IMR-90 (cell line): ENCODE measurements around the gene ZNF518A. TPM values are rescaled to one million over a fixed set of nuclear protein-coding genes. Genes with fewer than 3 reads are reported as not detected.

ENCODE experiments used
- ATAC-seq: fragments of 200-7000 bp; cut with Tn5 transposase; 2 replicates; pipeline ENCODE4 v1.9.1; 2020; ENCODE audit warnings: low read depth, mild to moderate bottlenecking, moderate library complexity
- BruUV-seq: library from RNA; stranded (reverse); fragments of 400-500 nt; replicated peaks from 2 replicates; lab custom pipeline; 2021; lab: Mats Ljungman, UMichigan
- CTCF ChIA-PET: fragments of 300-600 bp; formaldehyde crosslinking; extraction: SDS; loops from one replicate; lab custom pipeline; 2021; ENCODE audit warnings: antibody characterized with exemption; lab: Yijun Ruan, JAX
- POLR2A ChIA-PET: fragments of 300-600 bp; sonication (Branson Sonifier 250); formaldehyde crosslinking; loops from one replicate; lab custom pipeline; 2022; ENCODE audit warnings: antibody characterized with exemption; ENCODE audit not compliant: unreplicated experiment; lab: Charles Lee
- DNase-seq: peaks from one replicate; pipeline ENCODE4 v3.0.0; 2013
- H2AFZ ChIP-seq: replicated peaks from 2 replicates; pipeline ENCODE3; 2013; ENCODE audit warnings: low read length, mild to moderate bottlenecking; ENCODE audit not compliant: poor library complexity
- H2AK5ac ChIP-seq: 2 replicates; pipeline ENCODE4 v1.6.1; 2013; ENCODE audit warnings: low read depth, low read length, inconsistent platforms
- H2AK9ac ChIP-seq: replicated peaks from 2 replicates; pipeline ENCODE3; 2013; ENCODE audit warnings: mild to moderate bottlenecking, low read depth, low read length, moderate library complexity; ENCODE audit not compliant: poor library complexity
- H2BK120ac ChIP-seq: 2 replicates; pipeline ENCODE4 v1.6.1; 2013; ENCODE audit warnings: low read depth, low read length, inconsistent platforms
- H2BK15ac ChIP-seq: 3 replicates; pipeline ENCODE4 v1.6.1; 2013; ENCODE audit warnings: low read depth, low read length, inconsistent platforms
- H2BK20ac ChIP-seq: 2 replicates; pipeline ENCODE4 v1.6.1; 2013; ENCODE audit warnings: low read depth, mild to moderate bottlenecking, inconsistent platforms, low read length, moderate library complexity
- H2BK5ac ChIP-seq: 2 replicates; pipeline ENCODE4 v1.6.1; 2013; ENCODE audit warnings: mild to moderate bottlenecking, low read depth, low read length, inconsistent platforms; ENCODE audit not compliant: poor library complexity, severe bottlenecking
- H3K14ac ChIP-seq: replicated peaks from 2 replicates; pipeline ENCODE4 v1.6.1; 2013; ENCODE audit warnings: low read depth, low read length, inconsistent platforms
- H3K18ac ChIP-seq: 2 replicates; pipeline ENCODE4 v1.6.1; 2013; ENCODE audit warnings: low read depth, low read length, control low read depth
- H3K23ac ChIP-seq: 2 replicates; pipeline ENCODE4 v1.6.1; 2013; ENCODE audit warnings: low read depth, low read length, inconsistent platforms
- H3K27ac ChIP-seq: 2 replicates; pipeline ENCODE4 v1.5.1; 2013; ENCODE audit warnings: mild to moderate bottlenecking, control low read depth, low read length; ENCODE audit not compliant: insufficient read depth
- H3K27me3 ChIP-seq: 2 replicates; pipeline ENCODE4 v1.6.1; 2013; ENCODE audit warnings: low read length; ENCODE audit not compliant: control insufficient read depth, insufficient read depth
- H3K36me3 ChIP-seq: 2 replicates; pipeline ENCODE4 v1.6.1; 2013; ENCODE audit warnings: low read length, mixed read lengths; ENCODE audit not compliant: control insufficient read depth, insufficient read depth
- H3K4ac ChIP-seq: 2 replicates; pipeline ENCODE4 v1.6.1; 2013; ENCODE audit warnings: low read depth, low read length, inconsistent platforms
- H3K4me1 ChIP-seq: 2 replicates; pipeline ENCODE4 v1.6.1; 2013; ENCODE audit warnings: low read length, mixed read lengths; ENCODE audit not compliant: control insufficient read depth, insufficient read depth
- H3K4me2 ChIP-seq: 2 replicates; pipeline ENCODE4 v1.6.1; 2013; ENCODE audit warnings: low read depth, mild to moderate bottlenecking, control low read depth, low read length, moderate library complexity
- H3K4me3 ChIP-seq: 2 replicates; pipeline ENCODE4 v1.5.1; 2013; ENCODE audit warnings: low read depth, mild to moderate bottlenecking, control low read depth, low read length, moderate library complexity; ENCODE audit not compliant: insufficient read depth
- H3K56ac ChIP-seq: 2 replicates; pipeline ENCODE4 v1.6.1; 2013; ENCODE audit warnings: low read length, inconsistent platforms; ENCODE audit not compliant: insufficient read depth; ENCODE audit errors: extremely low read depth
- H3K79me1 ChIP-seq, 2 experiments: 2 replicates each; pipeline ENCODE4 v1.6.1; 2013; ENCODE audit warnings: low read length in 2 of 2, inconsistent platforms in 1 of 2, low read depth in 1 of 2
- H3K9ac ChIP-seq: 2 replicates; pipeline ENCODE4 v1.6.1; 2013; ENCODE audit warnings: low read depth, low read length, control low read depth
- H3K9me1 ChIP-seq: 2 replicates; pipeline ENCODE4 v1.6.1; 2013; ENCODE audit warnings: low read length, inconsistent platforms; ENCODE audit not compliant: insufficient read depth
- H3K9me3 ChIP-seq: 2 replicates; pipeline ENCODE4 v1.6.1; 2013; ENCODE audit warnings: low read length; ENCODE audit not compliant: control insufficient read depth, insufficient read depth
- H4K20me1 ChIP-seq: 2 replicates; pipeline ENCODE4 v1.6.1; 2013; ENCODE audit warnings: low read length, inconsistent platforms; ENCODE audit not compliant: insufficient read depth
- H4K5ac ChIP-seq: 2 replicates; pipeline ENCODE4 v1.6.1; 2013; ENCODE audit warnings: mild to moderate bottlenecking, low read depth, low read length, control low read depth
- H4K8ac ChIP-seq, 2 experiments: 2 replicates each; pipeline ENCODE4 v1.6.1; 2013; ENCODE audit warnings: low read depth in 2 of 2, low read length in 2 of 2, control low read depth in 1 of 2, inconsistent platforms in 1 of 2
- H4K91ac ChIP-seq: 2 replicates; pipeline ENCODE4 v1.6.1; 2013; ENCODE audit warnings: low read depth, low read length, inconsistent platforms; ENCODE audit not compliant: insufficient read depth
- BHLHE40 ChIP-seq: fragments of 150-350 bp; IDR thresholded peaks from 2 replicates; pipeline ENCODE4 v1.6.1; 2016; ENCODE audit warnings: mild to moderate bottlenecking, low read depth, low read length
- CEBPB ChIP-seq: IDR thresholded peaks from 2 replicates; pipeline ENCODE4 v1.6.1; 2012; ENCODE audit warnings: low read depth, low read length, improper control_type of control experiment
- NFE2L2 ChIP-seq: fragments of 150-350 bp; IDR thresholded peaks from 2 replicates; pipeline ENCODE4 v1.6.1; 2016; ENCODE audit warnings: low read depth, mild to moderate bottlenecking, low read length
- RAD21 ChIP-seq: IDR thresholded peaks from 2 replicates; pipeline ENCODE4 v1.6.1; 2012; ENCODE audit warnings: low read length, improper control_type of control experiment
- SMC3 ChIP-seq: fragments of 150-350 bp; IDR thresholded peaks from 2 replicates; pipeline ENCODE4 v1.6.1; 2016; ENCODE audit warnings: low read depth, mild to moderate bottlenecking, antibody characterized with exemption, low read length, moderate library complexity
- WGBS, 2 experiments: methylation state at CpG; one replicate each; pipeline versions ENCODE4 v1.1.5 to v1.1.7; 2013; ENCODE audit warnings: missing lambda C conversion rate in 2 of 2; ENCODE audit not compliant: insufficient read length in 1 of 2; ENCODE audit errors: extremely low coverage in 2 of 2; 5-methylcytosine and 5-hydroxymethylcytosine counted together
- dilution Hi-C: fragments of 300-500 bp; cut with HindIII; formaldehyde crosslinking; loops from one replicate; pipeline ENCODE4 v1.14.3; 2018; ENCODE audit warnings: low sequenced_read_pairs; ENCODE audit not compliant: unreplicated experiment
- in situ Hi-C: fragments of 300-500 bp; cut with MboI; formaldehyde crosslinking; loops from 3 replicates; pipeline ENCODE4 v1.14.3; 2019; ENCODE audit warnings: low sequenced_read_pairs, inconsistent platforms, mixed read lengths
- intact Hi-C: fragments of 100-400 bp; cut with micrococcal nuclease; formaldehyde crosslinking; loops from 2 replicates; pipeline ENCODE4 v1.10.0; 2022
- polyA plus RNA-seq, 3 experiments: library from polyadenylated mRNA; depleted of rRNA; stranded (reverse); fragments of >200 nt; gene quantifications; 2 replicates each; pipeline ENCODE4 v1.2.3, GENCODE V29; 2012; ENCODE audit warnings: low replicate concordance in 1 of 3
- total RNA-seq: library from RNA; depleted of rRNA; stranded (reverse); fragments of >200 nt; gene quantifications from 2 replicates; pipeline ENCODE4 v1.2.3, GENCODE V29; 2012
- TF ChIP-seq, protein P1 (sequence below): fragments of 150-350 bp; IDR thresholded peaks from 2 replicates; pipeline ENCODE4 v1.6.1; 2017; ENCODE audit warnings: mild to moderate bottlenecking, antibody characterized with exemption, low read length, low read depth
- TF ChIP-seq, protein P2 (sequence below): conservative IDR thresholded peaks from 2 replicates; pipeline ENCODE4 v1.5.1; 2012; ENCODE audit warnings: mild to moderate bottlenecking, low read depth, low read length, improper control_type of control experiment

The ZNF518A gene
- total and polyA plus RNA-seq, 2 of the 4 experiments (the other 2 are of a cell fraction), result 2.1 to 7.9 TPM

GRCh38 chr10:96096958-96097357 lies 33.1 kb upstream of the ZNF518A start:
- CTCF ChIA-PET, result no interaction called here
- intact Hi-C loops, result no loop called here
- Histone ChIP-seq H3K18ac (no peak overlapping the region), H3K9me3 (no peaks in the 10 kb centered on the region), H2BK5ac (no peak overlapping the region), H3K14ac (no peak overlapping the region), H2BK15ac (no peak overlapping the region), H2BK120ac (no peak overlapping the region), H3K79me1 (no peaks in the 10 kb centered on the region), H3K9me1 (no peaks in the 10 kb centered on the region), H4K5ac (no peak overlapping the region), H3K4me1 (no peaks in the 10 kb centered on the region), H3K4me2 (no peak overlapping the region), H2AK9ac (no peak overlapping the region), H2BK20ac (no peak overlapping the region), H3K23ac (no peak overlapping the region), H3K9ac (no peak overlapping the region), H3K4me3 (no peak overlapping the region), H3K27me3 (peaks cover 2% of the 10 kb centered on the region), H3K27ac (no peak overlapping the region), H3K4ac (no peak overlapping the region), H3K36me3 (no peaks in the 10 kb centered on the region), H2AK5ac (no peak overlapping the region), H3K56ac (no peak overlapping the region), H2AFZ (no peak overlapping the region), H4K8ac (no peak overlapping the region), H4K91ac (no peak overlapping the region), H4K20me1 (no peaks in the 10 kb centered on the region)
- no peak for DNase-seq
- in situ Hi-C loops, result no loop called here
- no CpG with 5 or more reads among the region's 1 CpG for WGBS, 2 experiments
- BruUV-seq, result no TSS peak
- dilution Hi-C loops, result no loop called here
- POLR2A ChIA-PET, result no interaction called here
- TF ChIP-seq SMC3 (no peak), BHLHE40 (no peak), RAD21 (no peak), NFE2L2 (no peak), CEBPB (no peak)
- TF ChIP-seq, protein P1, sequence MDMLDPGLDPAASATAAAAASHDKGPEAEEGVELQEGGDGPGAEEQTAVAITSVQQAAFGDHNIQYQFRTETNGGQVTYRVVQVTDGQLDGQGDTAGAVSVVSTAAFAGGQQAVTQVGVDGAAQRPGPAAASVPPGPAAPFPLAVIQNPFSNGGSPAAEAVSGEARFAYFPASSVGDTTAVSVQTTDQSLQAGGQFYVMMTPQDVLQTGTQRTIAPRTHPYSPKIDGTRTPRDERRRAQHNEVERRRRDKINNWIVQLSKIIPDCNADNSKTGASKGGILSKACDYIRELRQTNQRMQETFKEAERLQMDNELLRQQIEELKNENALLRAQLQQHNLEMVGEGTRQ, result no peak
- TF ChIP-seq, protein P2, sequence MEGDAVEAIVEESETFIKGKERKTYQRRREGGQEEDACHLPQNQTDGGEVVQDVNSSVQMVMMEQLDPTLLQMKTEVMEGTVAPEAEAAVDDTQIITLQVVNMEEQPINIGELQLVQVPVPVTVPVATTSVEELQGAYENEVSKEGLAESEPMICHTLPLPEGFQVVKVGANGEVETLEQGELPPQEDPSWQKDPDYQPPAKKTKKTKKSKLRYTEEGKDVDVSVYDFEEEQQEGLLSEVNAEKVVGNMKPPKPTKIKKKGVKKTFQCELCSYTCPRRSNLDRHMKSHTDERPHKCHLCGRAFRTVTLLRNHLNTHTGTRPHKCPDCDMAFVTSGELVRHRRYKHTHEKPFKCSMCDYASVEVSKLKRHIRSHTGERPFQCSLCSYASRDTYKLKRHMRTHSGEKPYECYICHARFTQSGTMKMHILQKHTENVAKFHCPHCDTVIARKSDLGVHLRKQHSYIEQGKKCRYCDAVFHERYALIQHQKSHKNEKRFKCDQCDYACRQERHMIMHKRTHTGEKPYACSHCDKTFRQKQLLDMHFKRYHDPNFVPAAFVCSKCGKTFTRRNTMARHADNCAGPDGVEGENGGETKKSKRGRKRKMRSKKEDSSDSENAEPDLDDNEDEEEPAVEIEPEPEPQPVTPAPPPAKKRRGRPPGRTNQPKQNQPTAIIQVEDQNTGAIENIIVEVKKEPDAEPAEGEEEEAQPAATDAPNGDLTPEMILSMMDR, result no peak
- ATAC-seq, result no peak
